ENCODE measurements around the gene CACNG4. TPM values are rescaled to one million over a fixed set of nuclear protein-coding genes. Genes with fewer than 3 reads are reported as not detected.

The CACNG4 gene
- total and polyA plus RNA-seq, 9 of the 15 experiments (the other 6 are each of a cell fraction or from before 2014, with no cell fraction given): 0.07 TPM; not detected in 8

DNA sequence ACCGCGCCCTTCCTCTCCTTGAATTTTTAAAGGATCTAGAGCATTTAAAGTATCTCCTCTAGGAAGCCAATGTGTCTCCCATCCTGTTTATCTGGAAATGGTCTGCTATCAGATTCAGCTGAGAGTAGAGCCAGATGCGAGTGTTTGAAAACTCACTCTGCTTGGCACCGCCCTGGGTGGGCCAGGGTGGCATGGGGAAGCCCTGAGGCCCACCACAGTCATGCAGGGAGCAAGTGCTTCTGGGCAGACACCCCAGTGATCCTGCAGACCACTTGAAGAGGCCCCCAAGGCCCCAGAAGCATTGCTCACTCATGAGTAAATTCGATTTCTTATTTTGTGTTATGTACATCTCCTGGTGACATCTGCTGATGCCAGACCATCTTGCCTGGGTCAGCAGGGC, 8.7 kb upstream of the CACNG4 start (continued):
- TF ChIP-seq, protein P1, sequence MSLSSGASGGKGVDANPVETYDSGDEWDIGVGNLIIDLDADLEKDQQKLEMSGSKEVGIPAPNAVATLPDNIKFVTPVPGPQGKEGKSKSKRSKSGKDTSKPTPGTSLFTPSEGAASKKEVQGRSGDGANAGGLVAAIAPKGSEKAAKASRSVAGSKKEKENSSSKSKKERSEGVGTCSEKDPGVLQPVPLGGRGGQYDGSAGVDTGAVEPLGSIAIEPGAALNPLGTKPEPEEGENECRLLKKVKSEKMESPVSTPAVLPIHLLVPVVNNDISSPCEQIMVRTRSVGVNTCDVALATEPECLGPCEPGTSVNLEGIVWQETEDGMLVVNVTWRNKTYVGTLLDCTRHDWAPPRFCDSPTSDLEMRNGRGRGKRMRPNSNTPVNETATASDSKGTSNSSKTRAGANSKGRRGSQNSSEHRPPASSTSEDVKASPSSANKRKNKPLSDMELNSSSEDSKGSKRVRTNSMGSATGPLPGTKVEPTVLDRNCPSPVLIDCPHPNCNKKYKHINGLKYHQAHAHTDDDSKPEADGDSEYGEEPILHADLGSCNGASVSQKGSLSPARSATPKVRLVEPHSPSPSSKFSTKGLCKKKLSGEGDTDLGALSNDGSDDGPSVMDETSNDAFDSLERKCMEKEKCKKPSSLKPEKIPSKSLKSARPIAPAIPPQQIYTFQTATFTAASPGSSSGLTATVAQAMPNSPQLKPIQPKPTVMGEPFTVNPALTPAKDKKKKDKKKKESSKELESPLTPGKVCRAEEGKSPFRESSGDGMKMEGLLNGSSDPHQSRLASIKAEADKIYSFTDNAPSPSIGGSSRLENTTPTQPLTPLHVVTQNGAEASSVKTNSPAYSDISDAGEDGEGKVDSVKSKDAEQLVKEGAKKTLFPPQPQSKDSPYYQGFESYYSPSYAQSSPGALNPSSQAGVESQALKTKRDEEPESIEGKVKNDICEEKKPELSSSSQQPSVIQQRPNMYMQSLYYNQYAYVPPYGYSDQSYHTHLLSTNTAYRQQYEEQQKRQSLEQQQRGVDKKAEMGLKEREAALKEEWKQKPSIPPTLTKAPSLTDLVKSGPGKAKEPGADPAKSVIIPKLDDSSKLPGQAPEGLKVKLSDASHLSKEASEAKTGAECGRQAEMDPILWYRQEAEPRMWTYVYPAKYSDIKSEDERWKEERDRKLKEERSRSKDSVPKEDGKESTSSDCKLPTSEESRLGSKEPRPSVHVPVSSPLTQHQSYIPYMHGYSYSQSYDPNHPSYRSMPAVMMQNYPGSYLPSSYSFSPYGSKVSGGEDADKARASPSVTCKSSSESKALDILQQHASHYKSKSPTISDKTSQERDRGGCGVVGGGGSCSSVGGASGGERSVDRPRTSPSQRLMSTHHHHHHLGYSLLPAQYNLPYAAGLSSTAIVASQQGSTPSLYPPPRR (CRISPR knock-in tag; IDR thresholded peaks at IDR 0.05; ENCODE audit: borderline replicate concordance): no peak
- TF ChIP-seq FOXM1 (IDR thresholded peaks at IDR 0.05; ENCODE audit: low read depth) (no peak), FOXM1 (CRISPR knock-in tag; IDR thresholded peaks at IDR 0.05; ENCODE audit: low read depth) (no peak), BCOR (IDR thresholded peaks at IDR 0.05) (no peak), ZNF165 (CRISPR knock-in tag; IDR thresholded peaks at IDR 0.05; ENCODE audit: borderline replicate concordance) (no peak), ZNF23 (CRISPR knock-in tag; IDR thresholded peaks at IDR 0.05) (no peak), BCL6 (CRISPR knock-in tag; IDR thresholded peaks at IDR 0.05) (no peak)
- TF ChIP-seq, protein P2, sequence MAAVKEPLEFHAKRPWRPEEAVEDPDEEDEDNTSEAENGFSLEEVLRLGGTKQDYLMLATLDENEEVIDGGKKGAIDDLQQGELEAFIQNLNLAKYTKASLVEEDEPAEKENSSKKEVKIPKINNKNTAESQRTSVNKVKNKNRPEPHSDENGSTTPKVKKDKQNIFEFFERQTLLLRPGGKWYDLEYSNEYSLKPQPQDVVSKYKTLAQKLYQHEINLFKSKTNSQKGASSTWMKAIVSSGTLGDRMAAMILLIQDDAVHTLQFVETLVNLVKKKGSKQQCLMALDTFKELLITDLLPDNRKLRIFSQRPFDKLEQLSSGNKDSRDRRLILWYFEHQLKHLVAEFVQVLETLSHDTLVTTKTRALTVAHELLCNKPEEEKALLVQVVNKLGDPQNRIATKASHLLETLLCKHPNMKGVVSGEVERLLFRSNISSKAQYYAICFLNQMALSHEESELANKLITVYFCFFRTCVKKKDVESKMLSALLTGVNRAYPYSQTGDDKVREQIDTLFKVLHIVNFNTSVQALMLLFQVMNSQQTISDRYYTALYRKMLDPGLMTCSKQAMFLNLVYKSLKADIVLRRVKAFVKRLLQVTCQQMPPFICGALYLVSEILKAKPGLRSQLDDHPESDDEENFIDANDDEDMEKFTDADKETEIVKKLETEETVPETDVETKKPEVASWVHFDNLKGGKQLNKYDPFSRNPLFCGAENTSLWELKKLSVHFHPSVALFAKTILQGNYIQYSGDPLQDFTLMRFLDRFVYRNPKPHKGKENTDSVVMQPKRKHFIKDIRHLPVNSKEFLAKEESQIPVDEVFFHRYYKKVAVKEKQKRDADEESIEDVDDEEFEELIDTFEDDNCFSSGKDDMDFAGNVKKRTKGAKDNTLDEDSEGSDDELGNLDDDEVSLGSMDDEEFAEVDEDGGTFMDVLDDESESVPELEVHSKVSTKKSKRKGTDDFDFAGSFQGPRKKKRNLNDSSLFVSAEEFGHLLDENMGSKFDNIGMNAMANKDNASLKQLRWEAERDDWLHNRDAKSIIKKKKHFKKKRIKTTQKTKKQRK (IDR thresholded peaks at IDR 0.05; ENCODE audit: borderline replicate concordance, low read depth, low read length): no peak

Measured in K562 (cell line).